ENCODE results near the gene GPX4. TPM values are rescaled to one million over a fixed set of nuclear protein-coding genes. Genes with fewer than 3 reads are reported as not detected.

The GPX4 gene
- total and polyA plus RNA-seq, 2 of the 13 experiments (the other 11 are each of a cell fraction or from before 2014, with no cell fraction given) = 535 to 613 TPM

GRCh38 chr19:1061987-1062386, 41.8 kb upstream of the GPX4 start:
- intact Hi-C loops (cut with micrococcal nuclease; ENCODE audit: unreplicated experiment) = no loop called here
- Histone ChIP-seq H3K9ac (ENCODE audit: insufficient read depth, low read depth, low read length) (no peak overlapping the region), H3K4me2 (ENCODE audit: low read depth, low read length) (no peak overlapping the region)

More at GRCh38 chr19:1061987-1062386, 41.8 kb upstream of the GPX4 start:
- WGBS (ENCODE audit: low lambda C conversion rate) = 100% methylated on average over 11 of the region's 20 CpGs
- no TSS peak for BruUV-seq (replicated peaks)
- Histone ChIP-seq H3K4me1 (ENCODE audit: insufficient read depth, low read length) (peaks cover 29% of the 10 kb centered on the region), H3K4me3 (replicated peaks in 1 of 3; ENCODE audit: insufficient read depth in 1 of 3, low read depth in 2 of 3, low read length in 3 of 3) (no peak overlapping the region), H3K27ac (ENCODE audit: extremely low read length, insufficient read depth, low read length) (no peak overlapping the region), H3K27me3 (ENCODE audit: control insufficient read depth in 1 of 2, insufficient read depth in 2 of 2, low read length in 2 of 2) (no peaks in the 10 kb centered on the region; a peak in 1 of 5 replicates), H4K20me1 (ENCODE audit: insufficient read depth, low read length) (no peaks in the 10 kb centered on the region), H2AFZ (ENCODE audit: low read length) (no peak overlapping the region), H3K79me2 (ENCODE audit: insufficient read depth, low read length) (no peaks in the 10 kb centered on the region), H3K36me3 (replicated peaks in 1 of 2; ENCODE audit: control insufficient read depth in 1 of 2, insufficient read depth in 2 of 2, low read length in 2 of 2) (peaks cover 5 to 8% of the 10 kb centered on the region in 2 experiments; a peak in 3 of 5 replicates), H3K9me3 (ENCODE audit: low read length) (no peaks in the 10 kb centered on the region)
- ChIA-PET POLR2A (no interaction called here), CTCF (ENCODE audit: low intra/inter-chr PET ratio, low total read pairs) (no interaction called here)
- DNase-seq (ENCODE audit: low spot score) = no peak
- no peak for ATAC-seq
- FAIRE-seq = no peak
- no peak for TF ChIP-seq HNRNPUL1 (IDR thresholded peaks at IDR 0.05; ENCODE audit: low read depth, low read length)
- peak; percentile 55; the same call in 1 of the 2 replicates for TF ChIP-seq RBFOX2 (IDR thresholded peaks at IDR 0.05; ENCODE audit: low read depth, low read length)
- TF ChIP-seq KDM3A (CRISPR knock-in tag; IDR thresholded peaks at IDR 0.05; ENCODE audit: low read depth) = no peak
- peak in 1 of 2 experiments; percentile 17; a peak in 1 of 4 replicates for TF ChIP-seq POLR2A (IDR thresholded peaks at IDR 0.05; ENCODE audit: insufficient read depth in 1 of 2, low read depth in 2 of 2, low read length in 2 of 2)
- no peak for TF ChIP-seq MTA1 (CRISPR knock-in tag; IDR thresholded peaks at IDR 0.05; ENCODE audit: borderline replicate concordance)
- no peak for TF ChIP-seq HNF4A (CRISPR knock-in tag; IDR thresholded peaks at IDR 0.05)
- 0 out of 2 replicates have a peak, but pooled peaks have one; percentile 16 for TF ChIP-seq ZNF687 (CRISPR knock-in tag; IDR thresholded peaks at IDR 0.05)
- in situ Hi-C loops (cut with HindIII; ENCODE audit: extremely low pct_ligation_motif_present, low pct_unique_long_range_greater_than_20kb) = no loop called here
